HG03025 (cell line): ENCODE results near the gene YWHAB.

ENCODE experiments used
- ATAC-seq: cut with Tn5 transposase; IDR thresholded peaks from one replicate; pipeline ENCODE4 v1.9.1; 2021; ENCODE audit warnings: mild to moderate bottlenecking, moderate library complexity; ENCODE audit not compliant: unreplicated experiment, low FRiP score

Gene YWHAB

DNA sequence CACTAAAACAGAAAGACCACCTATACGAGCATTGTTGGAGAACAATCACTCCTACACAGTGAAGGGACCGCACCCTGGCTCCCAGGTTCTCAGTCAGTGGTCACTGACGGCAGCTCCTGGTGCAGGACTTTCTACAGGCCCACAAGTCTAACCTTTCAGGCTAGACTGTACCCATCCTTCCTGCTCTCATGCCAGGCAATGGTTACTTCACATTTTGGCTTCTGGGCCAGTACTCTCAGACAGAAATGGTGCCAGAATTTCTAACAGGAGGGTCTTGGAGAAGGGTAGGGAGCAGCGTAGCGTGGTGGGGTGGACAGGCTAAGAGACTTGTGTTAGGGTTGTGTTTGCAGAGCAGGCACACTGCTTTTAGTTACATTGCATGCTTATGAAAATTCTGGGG is 62.6 kb downstream of the YWHAB start:
- no peak for ATAC-seq

DNA sequence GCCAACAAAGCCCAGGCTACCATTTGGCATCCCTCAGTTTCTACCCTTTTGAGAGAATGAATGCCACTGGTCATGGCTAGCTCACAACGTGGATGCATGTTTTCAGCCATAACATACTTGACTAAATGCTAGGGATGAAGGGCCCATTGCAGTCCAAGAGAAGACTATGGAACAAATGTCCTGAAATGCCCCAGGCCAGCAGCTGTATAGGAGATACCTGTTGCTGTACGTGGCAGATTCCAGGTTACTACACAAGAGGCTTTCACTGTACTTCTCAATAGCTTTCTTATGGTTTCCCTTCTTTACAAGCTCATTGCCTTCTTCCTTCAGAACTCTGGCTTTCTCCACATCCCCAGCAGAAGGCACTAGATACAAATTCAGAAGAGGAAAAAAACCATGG is 63.0 kb downstream of the YWHAB start:
- ATAC-seq, result no peak

- ATAC-seq, result no peak
These were observed 64.9 kb downstream of the YWHAB start for GRCh38 chr20:44950368-44950767.

DNA sequence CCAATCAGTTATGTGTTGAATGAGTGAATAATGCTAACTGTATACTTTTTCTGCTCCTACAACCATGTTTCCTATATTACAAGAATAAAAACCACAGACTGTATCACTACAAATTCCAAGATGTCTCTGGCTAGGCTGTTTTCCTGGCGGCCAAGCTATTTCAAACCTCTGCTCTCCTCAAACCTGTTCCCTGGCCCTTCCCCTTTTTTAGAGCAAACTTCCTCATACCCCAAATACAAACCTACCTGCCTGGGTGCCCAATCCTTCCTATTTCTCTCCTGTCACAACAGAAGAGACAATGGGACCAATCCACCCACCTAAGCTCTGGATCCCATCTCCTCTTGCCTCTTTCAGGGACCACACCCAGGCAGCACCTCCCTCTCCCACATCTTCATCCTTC is 67.2 kb downstream of the YWHAB start:
- ATAC-seq, result no peak

DNA sequence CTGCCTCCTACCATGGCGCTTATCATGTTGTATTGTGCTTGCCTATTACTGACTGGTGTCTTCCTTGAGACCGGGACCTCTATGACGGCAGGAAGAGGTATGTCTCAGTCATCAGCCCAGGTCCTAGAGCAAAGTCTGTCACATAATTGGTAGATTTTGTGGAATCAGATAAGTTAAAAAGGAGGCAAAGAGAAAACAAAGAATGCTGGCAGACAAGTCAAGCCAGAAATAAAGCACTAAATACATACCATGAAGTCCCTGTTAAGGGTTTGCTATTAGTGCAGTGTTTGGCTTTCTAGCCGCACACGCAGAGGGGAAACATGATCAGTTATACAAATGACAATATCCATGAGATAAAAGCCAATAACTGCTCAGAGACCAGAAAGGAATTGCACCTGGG is 68.7 kb downstream of the YWHAB start:
- ATAC-seq, result no peak

- no peak for ATAC-seq
These were observed 69.8 kb downstream of the YWHAB start for GRCh38 chr20:44955270-44955669.

DNA sequence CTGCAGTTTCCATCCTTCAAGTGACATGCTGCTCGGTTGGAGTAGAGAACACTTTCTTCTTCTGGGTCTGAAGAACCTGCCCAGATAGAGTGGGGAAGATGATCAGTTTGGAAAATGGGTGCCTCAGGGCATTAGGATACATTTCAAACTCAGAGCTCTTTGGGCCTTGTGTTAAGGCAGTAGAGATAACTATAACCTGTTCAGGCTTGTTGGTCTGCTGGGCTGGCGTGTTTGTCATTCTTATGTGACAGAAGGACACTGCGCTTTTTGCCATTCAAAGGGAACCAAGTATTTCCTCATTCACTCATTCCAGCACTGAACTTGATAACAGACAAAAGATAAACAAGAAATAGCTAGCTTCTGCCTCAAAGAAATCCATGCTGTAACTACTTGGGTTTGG is 70.9 kb downstream of the YWHAB start:
- no peak for ATAC-seq
